B cell (primary cell): ENCODE data around the gene TMEM106B. TPM values are rescaled to one million over a fixed set of nuclear protein-coding genes. Genes with fewer than 3 reads are reported as not detected.

ENCODE experiments used
- ATAC-seq: fragments of 200-7000 bp; cut with Tn5 transposase; one replicate; pipeline ENCODE4 v1.10.0; 2021; ENCODE audit warnings: low read depth, mild to moderate bottlenecking, moderate number of reproducible peaks, moderate library complexity
- CTCF ChIA-PET: fragments of 350-600 bp; sonication (Branson Sonifier 250); formaldehyde crosslinking; loops from one replicate; lab custom pipeline; 2021; ENCODE audit warnings: antibody characterized with exemption, inconsistent platforms; lab: Charles Lee
- POLR2A ChIA-PET: fragments of 350-600 bp; sonication (Branson Sonifier 250); formaldehyde crosslinking; loops from one replicate; lab custom pipeline; 2021; ENCODE audit warnings: antibody characterized with exemption; lab: Charles Lee
- DNase-seq: peaks from one replicate; pipeline ENCODE4 v3.0.0; 2013
- H2AFZ ChIP-seq: 2 replicates; pipeline ENCODE4 v1.6.1; 2012; ENCODE audit warnings: mild to moderate bottlenecking, low read depth, low read length; ENCODE audit not compliant: insufficient read depth, poor library complexity, severe bottlenecking
- H3K27ac ChIP-seq, 2 donors: 1 replicate in 1 of 2; 2 replicates in 1 of 2; pipeline ENCODE4 v1.5.1; 2012 to 2013; ENCODE audit warnings: low read length in 2 of 2, mild to moderate bottlenecking in 2 of 2, moderate library complexity in 1 of 2
- H3K27me3 ChIP-seq, 4 experiments: fragments of 200-600 bp in 1 of 4; sonication (generic) in 1 of 4; replicated peaks in 1 of 4; 1 replicate in 2 of 4; 2 replicates in 2 of 4; pipeline versions ENCODE4 v1.6.1 to v1.7.0; 2013 to 2016; ENCODE audit warnings: low read length in 3 of 4, mild to moderate bottlenecking in 2 of 4, mixed read lengths in 1 of 4, moderate library complexity in 1 of 4; ENCODE audit not compliant: insufficient read depth in 4 of 4, control insufficient read depth in 3 of 4; ENCODE audit errors: control extremely low read depth in 1 of 4
- H3K36me3 ChIP-seq, 2 experiments: replicated peaks in 1 of 2; 1 replicate in 1 of 2; 2 replicates in 1 of 2; pipeline versions ENCODE4 v1.6.1 to v1.7.1; 2013; ENCODE audit warnings: low read length in 1 of 2; ENCODE audit not compliant: insufficient read depth in 2 of 2, control insufficient read depth in 1 of 2; ENCODE audit errors: control extremely low read depth in 1 of 2, extremely low read depth in 1 of 2
- H3K4me1 ChIP-seq, 2 donors: fragments of 200-600 bp in 1 of 2; sonication (generic) in 1 of 2; 1 replicate in 1 of 2; 2 replicates in 1 of 2; pipeline versions ENCODE4 v1.5.1 to v1.6.1; 2013 to 2017; ENCODE audit warnings: low read length in 2 of 2; ENCODE audit not compliant: control insufficient read depth in 2 of 2, insufficient read depth in 2 of 2
- H3K4me2 ChIP-seq: replicated peaks from 2 replicates; pipeline ENCODE3; 2012; ENCODE audit warnings: mild to moderate bottlenecking, low read depth, low read length; ENCODE audit not compliant: poor library complexity, severe bottlenecking
- H3K4me3 ChIP-seq, 5 experiments: fragments of 200-600 bp in 1 of 5; sonication (generic) in 1 of 5; 1 replicate in 3 of 5; 2 replicates in 2 of 5; pipeline versions ENCODE4 v1.5.1 to v1.7.0; 2011 to 2016; ENCODE audit warnings: low read length in 4 of 5, mild to moderate bottlenecking in 4 of 5, low read depth in 2 of 5, control low read depth in 1 of 5, moderate library complexity in 1 of 5; ENCODE audit not compliant: insufficient read depth in 1 of 5; ENCODE audit errors: control extremely low read depth in 1 of 5, extremely low read depth in 1 of 5
- H3K79me2 ChIP-seq: fragments of 200-600 bp; sonication (generic); one replicate; pipeline ENCODE4 v1.6.0; 2016; ENCODE audit warnings: low read length; ENCODE audit not compliant: control insufficient read depth, insufficient read depth
- H3K9ac ChIP-seq: fragments of 200-600 bp; sonication (generic); 2 replicates; pipeline ENCODE4 v1.6.1; 2017; ENCODE audit warnings: mild to moderate bottlenecking, low read length, moderate library complexity
- H3K9me3 ChIP-seq, 3 donors: one replicate each; pipeline versions ENCODE4 v1.6.1 to v1.7.1; 2013; ENCODE audit warnings: low read length in 2 of 3; ENCODE audit not compliant: control insufficient read depth in 2 of 3, insufficient read depth in 1 of 3; ENCODE audit errors: control extremely low read depth in 1 of 3
- H4K20me1 ChIP-seq: 2 replicates; pipeline ENCODE4 v1.6.0; 2012; ENCODE audit warnings: mild to moderate bottlenecking, low read length; ENCODE audit not compliant: insufficient read depth, control insufficient read depth, poor library complexity, severe bottlenecking
- H3K27ac Mint-ChIP-seq: one replicate; pipeline ENCODE4 v1.8.0; 2021; ENCODE audit warnings: mixed read lengths
- H3K27me3 Mint-ChIP-seq: one replicate; pipeline ENCODE4 v1.8.0; 2021; ENCODE audit warnings: mixed read lengths
- H3K4me1 Mint-ChIP-seq: one replicate; pipeline ENCODE4 v1.8.0; 2021; ENCODE audit warnings: mixed read lengths
- H3K4me3 Mint-ChIP-seq: one replicate; pipeline ENCODE4 v1.8.0; 2021; ENCODE audit warnings: mixed read lengths
- H3K9me3 Mint-ChIP-seq: one replicate; pipeline ENCODE4 v1.8.0; 2022; ENCODE audit warnings: mixed read lengths; ENCODE audit not compliant: insufficient read depth
- EZH2 ChIP-seq: IDR thresholded peaks from 2 replicates; pipeline ENCODE4 v1.6.1; 2012; ENCODE audit warnings: borderline replicate concordance, low read depth, mild to moderate bottlenecking, moderate library complexity, low read length; ENCODE audit not compliant: insufficient read depth, poor library complexity, severe bottlenecking
- WGBS: methylation state at CpG from one replicate; pipeline ENCODE4 v1.1.5; 2013; ENCODE audit warnings: missing lambda C conversion rate; ENCODE audit not compliant: insufficient coverage; 5-methylcytosine and 5-hydroxymethylcytosine counted together
- intact Hi-C: fragments of 100-400 bp; cut with micrococcal nuclease; formaldehyde crosslinking; loops from one replicate; pipeline ENCODE4 v1.10.0; 2022
- polyA plus RNA-seq: library from polyadenylated mRNA; depleted of rRNA; stranded (reverse); fragments of >200 nt; gene quantifications from 2 replicates; pipeline ENCODE4 v1.2.3, GENCODE V29; 2012
- total RNA-seq, 2 donors: library from RNA; stranded (reverse); fragments of 120-200 nt in 1 of 2; gene quantifications; 1 replicate in 1 of 2; 2 replicates in 1 of 2; pipeline versions ENCODE4 v1.2.3 to v1.2.4, GENCODE V29; 2013 to 2022
- TF ChIP-seq, protein P1 (sequence below): fragments of 200-600 bp; IDR thresholded peaks from one replicate; pipeline ENCODE4 v1.8.0; 2022; ENCODE audit warnings: antibody characterized with exemption, mild to moderate bottlenecking

The TMEM106B gene
- total and polyA plus RNA-seq, 2 donors (not counting 1 experiment from before 2014, with no cell fraction given) = 8.4 to 28.3 TPM

DNA sequence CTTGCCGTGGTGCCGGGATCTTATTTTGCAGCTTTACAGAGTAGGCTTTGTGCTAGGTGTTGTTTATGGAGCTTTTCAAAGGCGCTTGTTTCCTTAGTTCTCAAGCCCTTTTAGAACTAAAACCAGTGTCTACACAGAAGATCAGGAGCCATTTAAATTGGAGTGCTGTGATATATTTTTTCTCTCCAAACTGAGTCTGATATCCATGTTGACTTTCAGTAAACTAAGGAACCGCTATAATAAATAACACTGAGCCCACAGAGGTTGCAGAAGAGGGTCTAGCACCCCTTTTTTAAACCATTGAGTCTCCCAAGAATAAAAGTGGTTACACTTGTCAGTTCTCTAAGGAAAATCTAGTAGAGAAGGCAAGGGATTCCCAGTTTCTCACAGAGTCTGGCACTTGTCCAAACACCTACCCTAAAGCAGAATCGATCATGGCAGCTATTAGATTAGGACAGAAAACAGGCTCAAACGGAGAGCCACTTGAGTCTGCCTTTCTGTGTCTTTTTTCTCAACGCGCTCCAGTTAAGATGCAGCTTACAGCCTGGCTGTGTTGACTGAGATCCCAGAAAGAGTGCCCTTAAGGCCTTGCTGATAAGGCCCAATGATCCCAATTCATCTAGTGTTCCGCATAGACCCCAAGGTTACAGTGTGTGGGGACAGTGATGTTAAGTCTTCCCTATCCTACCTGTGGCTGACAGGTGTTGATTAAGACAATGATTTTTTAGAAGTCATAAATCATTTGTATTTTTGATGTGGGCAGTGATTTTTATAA, 804 bp downstream of the TMEM106B start:
- peak overlapping the region; percentile 95 for H3K27ac Mint-ChIP-seq
- peak overlapping the region; percentile 94 for H2AFZ ChIP-seq
- ATAC-seq = no peak
- peaks cover 46% of the 10 kb centered on the region for H3K79me2 ChIP-seq
- H3K4me1 ChIP-seq = peaks cover 12 to 13% of the 10 kb centered on the region in 2 donors
- H3K4me3 Mint-ChIP-seq = peak overlapping the region; percentile 94
- WGBS = 59% methylated on average over 4 of the region's 9 CpGs
- peak overlapping the region; percentile 87 to 90 for H3K27ac ChIP-seq
- peak overlapping the region; percentile 80 for H3K4me2 ChIP-seq
- CTCF ChIA-PET = interaction anchor here (1.2 to 1.4 kb wide), 3 partner anchors 46 to 110 kb away, joined by 3 to 5 read pairs (median 4); no protein-coding TSS in a partner anchor
- peak overlapping the region; percentile 76 to 100 (median 82) for H3K4me3 ChIP-seq
- H3K9me3 ChIP-seq = no peaks in the 10 kb centered on the region
- peaks cover 0 to 4% (median 2%) of the 10 kb centered on the region in 4 experiments for H3K27me3 ChIP-seq
- intact Hi-C loops = loop anchor here (1.0 to 5.0 kb wide), 5 partner anchors 11 to 1275 kb away; partner anchors contain the start of gene ARL4A
- peak overlapping the region; percentile 93 for H3K9ac ChIP-seq
- POLR2A ChIA-PET = interaction anchor here (0.6 kb wide), 2 partner anchors 7 to 261 kb away, joined by 3 read pairs; no protein-coding TSS in a partner anchor
- no peaks in the 10 kb centered on the region for H3K9me3 Mint-ChIP-seq
- H3K36me3 ChIP-seq = peaks cover 4 to 8% of the 10 kb centered on the region in 2 experiments
- H3K27me3 Mint-ChIP-seq = peaks cover 19% of the 10 kb centered on the region
- H3K4me1 Mint-ChIP-seq = peaks cover 26% of the 10 kb centered on the region
- TF ChIP-seq, protein P1, sequence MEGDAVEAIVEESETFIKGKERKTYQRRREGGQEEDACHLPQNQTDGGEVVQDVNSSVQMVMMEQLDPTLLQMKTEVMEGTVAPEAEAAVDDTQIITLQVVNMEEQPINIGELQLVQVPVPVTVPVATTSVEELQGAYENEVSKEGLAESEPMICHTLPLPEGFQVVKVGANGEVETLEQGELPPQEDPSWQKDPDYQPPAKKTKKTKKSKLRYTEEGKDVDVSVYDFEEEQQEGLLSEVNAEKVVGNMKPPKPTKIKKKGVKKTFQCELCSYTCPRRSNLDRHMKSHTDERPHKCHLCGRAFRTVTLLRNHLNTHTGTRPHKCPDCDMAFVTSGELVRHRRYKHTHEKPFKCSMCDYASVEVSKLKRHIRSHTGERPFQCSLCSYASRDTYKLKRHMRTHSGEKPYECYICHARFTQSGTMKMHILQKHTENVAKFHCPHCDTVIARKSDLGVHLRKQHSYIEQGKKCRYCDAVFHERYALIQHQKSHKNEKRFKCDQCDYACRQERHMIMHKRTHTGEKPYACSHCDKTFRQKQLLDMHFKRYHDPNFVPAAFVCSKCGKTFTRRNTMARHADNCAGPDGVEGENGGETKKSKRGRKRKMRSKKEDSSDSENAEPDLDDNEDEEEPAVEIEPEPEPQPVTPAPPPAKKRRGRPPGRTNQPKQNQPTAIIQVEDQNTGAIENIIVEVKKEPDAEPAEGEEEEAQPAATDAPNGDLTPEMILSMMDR = no peak
- TF ChIP-seq EZH2 = no peak
- DNase-seq = peak; percentile 25
- peaks cover 16% of the 10 kb centered on the region for H4K20me1 ChIP-seq

DNA sequence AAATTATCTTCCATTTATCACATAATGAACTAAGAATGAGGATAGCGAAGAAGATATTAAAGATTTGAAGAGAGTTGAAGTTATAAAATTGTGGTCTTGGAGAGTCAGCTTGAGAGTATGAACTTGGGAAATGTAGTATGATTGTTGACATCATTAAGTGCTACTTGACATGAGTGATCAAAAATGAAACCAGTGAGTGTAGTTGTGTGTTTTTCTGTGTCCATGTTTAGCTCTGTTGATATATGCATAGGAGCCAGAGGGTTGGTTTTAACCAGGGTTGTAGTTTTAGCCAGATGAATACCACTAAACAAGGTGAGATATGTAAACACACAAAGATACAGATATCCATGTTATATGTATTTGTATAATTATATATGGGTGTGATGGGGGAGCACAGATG, 6.2 kb downstream of the TMEM106B start:
- CTCF ChIA-PET = no interaction called here
- TF ChIP-seq, protein P1 = no peak
- TF ChIP-seq EZH2 = no peak
- Histone ChIP-seq H3K9me3 (no peaks in the 10 kb centered on the region), H3K4me1 (peaks cover 3% of the 10 kb centered on the region in 2 donors), H3K79me2 (peaks cover 41% of the 10 kb centered on the region), H3K27me3 (no peaks in the 10 kb centered on the region), H3K4me2 (no peak overlapping the region), H2AFZ (no peak overlapping the region), H3K4me3 (no peak overlapping the region), H4K20me1 (peaks cover 20% of the 10 kb centered on the region), H3K9ac (no peak overlapping the region), H3K36me3 (peaks cover 8 to 23% of the 10 kb centered on the region in 2 experiments), H3K27ac (no peak overlapping the region)
- no peak overlapping the region for H3K27ac Mint-ChIP-seq
- ATAC-seq (no peak), DNase-seq (no peak)
- no peaks in the 10 kb centered on the region for H3K9me3 Mint-ChIP-seq
- POLR2A ChIA-PET = no interaction called here
- no peaks in the 10 kb centered on the region for H3K27me3 Mint-ChIP-seq
- H3K4me1 Mint-ChIP-seq = peaks cover 18% of the 10 kb centered on the region
- intact Hi-C loops = no loop called here
- WGBS = no CpG with 5 or more reads among the region's 1 CpG
- H3K4me3 Mint-ChIP-seq = no peak overlapping the region
